ENCODE data around the gene DLL1. TPM values are rescaled to one million over a fixed set of nuclear protein-coding genes. Genes with fewer than 3 reads are reported as not detected.

DLL1 gene
- total and polyA plus RNA-seq, 10 donors = 12.6 to 119 (median 62.8) TPM

DNA sequence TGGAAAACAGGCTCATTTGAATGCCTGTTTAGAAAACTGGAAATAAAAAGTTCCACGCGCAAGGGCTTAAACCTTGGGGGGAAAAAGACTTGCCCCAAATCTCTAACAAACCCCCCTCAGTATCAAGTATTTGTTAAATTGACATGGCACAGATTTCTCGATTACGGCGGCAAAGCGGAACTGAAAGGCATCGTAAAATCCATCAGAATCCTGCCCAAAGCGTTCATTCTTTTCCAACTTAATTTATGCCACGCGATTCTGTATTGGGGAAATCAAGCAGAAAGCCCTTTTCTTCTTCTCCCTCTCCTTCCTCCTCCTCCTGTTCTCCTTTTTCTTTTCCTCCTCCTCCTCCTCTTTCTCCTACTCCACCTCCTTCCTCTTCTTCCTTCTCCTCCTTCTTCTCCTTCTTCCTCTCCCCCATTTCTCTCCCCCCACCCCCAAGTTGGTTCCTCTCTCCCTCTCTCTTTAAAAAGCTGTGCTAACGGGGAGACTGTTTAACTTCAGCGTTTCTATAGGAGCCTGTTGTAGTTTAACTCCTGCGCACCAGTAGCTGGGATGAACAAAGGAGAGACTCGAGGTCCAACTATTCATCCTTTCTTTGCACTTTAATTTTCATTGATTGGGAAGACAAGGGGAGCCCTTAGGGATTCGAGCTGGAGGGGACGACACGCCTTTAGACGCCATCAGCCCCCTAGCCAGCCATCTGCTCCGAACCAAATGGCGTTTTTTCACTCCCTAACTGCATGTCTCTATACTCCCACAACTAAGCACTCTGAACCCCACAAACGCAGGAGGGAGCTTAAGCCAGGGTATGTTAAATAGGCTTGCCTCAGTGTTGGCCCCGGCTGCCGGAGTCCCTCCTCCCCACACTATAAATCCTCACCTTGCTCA, 2.7 kb upstream of the DLL1 start:
- H3K27me3 ChIP-seq (replicated peaks in 1 of 7) = peaks cover 8 to 100% (median 78%) of the 10 kb centered on the region in 7 donors
- H3K36me3 ChIP-seq = peaks cover 0 to 3% (median 0%) of the 10 kb centered on the region in 6 donors
- DNase-seq = no peak
- H3K4me1 ChIP-seq = peaks cover 36 to 89% (median 75%) of the 10 kb centered on the region in 6 donors
- TF ChIP-seq CTCF (IDR thresholded peaks at IDR 0.05 in 8 of 11, conservative IDR thresholded peaks at IDR 0.05 in 3 of 11) (no peak), POLR2A (IDR thresholded peaks at IDR 0.05) (no peak), POLR2AphosphoS5 (IDR thresholded peaks at IDR 0.05) (no peak)
- no peak overlapping the region for H3K4me3 ChIP-seq
- WGBS, 5 donors = 11 to 16% (median 13%) methylated on average over 23 of the region's 23 CpGs
- no peaks in the 10 kb centered on the region for H3K9me3 ChIP-seq
- H3K27ac ChIP-seq = peak overlapping the region in 3 of 8 donors; percentile 5 to 82 (median 82)
- intact Hi-C loops (cut with DNase I; ENCODE audit: low total_unique reads) = no loop called here

DNA sequence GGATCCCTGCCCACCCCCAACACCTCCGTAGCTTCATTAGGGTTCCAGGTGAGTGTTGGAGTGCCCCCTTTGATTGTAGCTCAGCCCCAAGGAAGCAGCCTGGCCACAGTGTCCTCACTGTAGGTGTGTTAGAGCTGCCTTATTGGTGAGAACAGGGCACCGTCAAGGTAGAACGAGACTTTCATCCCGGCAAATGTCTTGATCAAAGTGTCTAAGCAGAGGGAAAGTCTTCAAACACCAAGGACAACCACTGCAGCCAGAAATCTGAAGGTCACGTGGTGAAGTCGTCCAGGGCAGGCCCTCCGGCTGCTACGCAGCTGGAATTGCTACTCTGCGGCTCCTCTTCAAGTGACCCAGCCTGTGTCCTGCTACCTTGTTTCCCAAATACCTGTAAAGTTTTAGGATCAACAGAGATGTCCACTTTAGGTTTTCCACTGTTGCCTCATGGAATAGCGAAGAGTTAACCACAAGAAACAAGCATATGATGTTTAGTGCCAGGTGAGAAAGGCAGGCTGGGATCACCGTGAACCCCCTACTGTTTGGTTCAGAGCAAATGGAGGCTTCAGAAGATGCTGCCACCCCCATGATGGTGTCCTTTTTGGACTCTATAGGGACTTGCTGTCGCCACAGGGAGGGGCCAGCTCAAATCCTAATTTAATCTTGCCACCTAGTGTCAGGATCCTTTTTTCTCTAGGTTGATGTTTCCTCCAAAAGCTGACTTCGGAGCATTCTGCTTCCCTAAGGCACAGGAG, 1.7 kb upstream of the DLL1 start:
- DNase-seq = peak; percentile 62
- Histone ChIP-seq H3K4me3 (peak overlapping the region; percentile 14 to 95 (median 78)), H3K9me3 (no peaks in the 10 kb centered on the region), H3K4me1 (peaks cover 41 to 99% (median 83%) of the 10 kb centered on the region in 6 donors), H3K36me3 (peaks cover 0 to 13% (median under 1%) of the 10 kb centered on the region in 6 donors), H3K27ac (peak overlapping the region in 4 of 8 donors; percentile 80 to 84 (median 82)), H3K27me3 (replicated peaks in 1 of 7) (peaks cover 8 to 100% (median 81%) of the 10 kb centered on the region in 7 donors)
- intact Hi-C loops (cut with DNase I; ENCODE audit: low total_unique reads) = no loop called here
- peak in 5 of 11 experiments; percentile 7 to 29 (median 27) for TF ChIP-seq CTCF (IDR thresholded peaks at IDR 0.05 in 8 of 11, conservative IDR thresholded peaks at IDR 0.05 in 3 of 11)
- TF ChIP-seq POLR2A (IDR thresholded peaks at IDR 0.05) = no peak
- TF ChIP-seq POLR2AphosphoS5 (IDR thresholded peaks at IDR 0.05) = no peak
- 3 to 8% (median 7%) methylated on average over 13 of the region's 13 CpGs for WGBS, 5 donors

- peak overlapping the region in 7 of 8 donors; percentile 29 to 84 (median 80) for H3K27ac ChIP-seq
These were observed 1.2 kb upstream of the DLL1 start for GRCh38 chr6:170292111-170292406.

More at GRCh38 chr6:170292111-170292406, 1.2 kb upstream of the DLL1 start:
- Histone ChIP-seq H3K4me3 (peak overlapping the region; percentile 14 to 95 (median 78)), H3K4me1 (peaks cover 40 to 100% (median 83%) of the 10 kb centered on the region in 6 donors), H3K9me3 (no peaks in the 10 kb centered on the region), H3K36me3 (peaks cover 0 to 18% (median 2%) of the 10 kb centered on the region in 6 donors), H3K27me3 (replicated peaks in 1 of 7) (peaks cover 8 to 100% (median 76%) of the 10 kb centered on the region in 7 donors)
- TF ChIP-seq POLR2A (IDR thresholded peaks at IDR 0.05) (no peak), POLR2AphosphoS5 (IDR thresholded peaks at IDR 0.05) (no peak), CTCF (IDR thresholded peaks at IDR 0.05 in 8 of 11, conservative IDR thresholded peaks at IDR 0.05 in 3 of 11) (no peak)
- DNase-seq = no peak
- WGBS, 5 donors = 2 to 6% (median 3%) methylated on average over 11 of the region's 11 CpGs
- intact Hi-C loops (cut with DNase I; ENCODE audit: low total_unique reads) = no loop called here

All from spleen (tissue), 11 donors.